HCT116 (cell line): ENCODE data around the gene PRRG4. TPM values are rescaled to one million over a fixed set of nuclear protein-coding genes. Genes with fewer than 3 reads are reported as not detected.

Source experiments
- ATAC-seq: fragments of 200-7000 bp; cut with Tn5 transposase; 2 replicates; pipeline ENCODE4 v1.9.1; 2020; ENCODE audit warnings: mild to moderate bottlenecking, moderate library complexity
- BruUV-seq: library from RNA; stranded (reverse); fragments of 400-500 nt; replicated peaks from 2 replicates; lab custom pipeline; 2021; lab: Mats Ljungman, UMichigan
- CTCF ChIA-PET: fragments of 300-600 bp; sonication (Branson Sonifier 250); formaldehyde crosslinking; loops from one replicate; lab custom pipeline; 2021; ENCODE audit warnings: antibody characterized with exemption; lab: Charles Lee
- POLR2A ChIA-PET: fragments of 300-600, 350-600 bp; sonication (Branson Sonifier 250); formaldehyde crosslinking; loops from one replicate; lab custom pipeline; 2021; ENCODE audit warnings: antibody characterized with exemption; lab: Charles Lee
- RAD21 ChIA-PET, 2 experiments: fragments of 300-600 bp; sonication (Branson Sonifier 250); formaldehyde crosslinking; loops; one replicate each; lab custom pipeline; 2023; ENCODE audit warnings: low total read pairs in 2 of 2; ENCODE audit not compliant: uncharacterized antibody in 2 of 2, unreplicated experiment in 2 of 2, low non-redundant PET in 1 of 2; lab: Charles Lee
- DNase-seq: peaks from one replicate; pipeline ENCODE4 v3.0.0-alpha.2; 2010; ENCODE audit warnings: low read depth, low spot score
- H2AFZ ChIP-seq: fragments of 200-600 bp; shearing (Covaris generic), sonication (generic); 2 replicates; pipeline ENCODE4 v1.6.1; 2017; ENCODE audit warnings: low read depth, mixed run types, mixed read lengths, antibody characterized with exemption, low read length; ENCODE audit not compliant: poor library complexity, severe bottlenecking
- H3K27ac ChIP-seq: 2 replicates; pipeline ENCODE4 v1.5.1; 2012; ENCODE audit warnings: low read depth, low read length
- H3K27me3 ChIP-seq: fragments of 200-600 bp; sonication (generic); 2 replicates; pipeline ENCODE4 v1.6.1; 2016; ENCODE audit warnings: mixed run types, low read length, mixed read lengths; ENCODE audit not compliant: insufficient read depth
- H3K36me3 ChIP-seq, 2 experiments: fragments of 200-500 bp in 1 of 2; fragments of 200-600 bp in 1 of 2; sonication (Bioruptor generic) in 1 of 2; sonication (generic) in 1 of 2; 2 replicates each; pipeline versions ENCODE4 v1.5.1 to v1.6.1; 2014 to 2016; ENCODE audit warnings: low read length in 2 of 2, inconsistent platforms in 1 of 2, mixed read lengths in 1 of 2, mixed run types in 1 of 2; ENCODE audit not compliant: insufficient read depth in 2 of 2, control insufficient read depth in 1 of 2
- H3K4me1 ChIP-seq, 2 experiments: fragments of 200-600 bp in 1 of 2; sonication (generic) in 1 of 2; 2 replicates each; pipeline versions ENCODE4 v1.5.1 to v1.6.1; 2012 to 2017; ENCODE audit warnings: low read length in 2 of 2, inconsistent platforms in 1 of 2, mild to moderate bottlenecking in 1 of 2, mixed read lengths in 1 of 2, mixed run types in 1 of 2, moderate library complexity in 1 of 2; ENCODE audit not compliant: insufficient read depth in 2 of 2, control insufficient read depth in 1 of 2
- H3K4me2 ChIP-seq: fragments of 200-600 bp; sonication (generic); 2 replicates; pipeline ENCODE4 v1.6.1; 2017; ENCODE audit warnings: mixed run types, low read length, mixed read lengths
- H3K4me3 ChIP-seq, 2 experiments: fragments of 200-600 bp in 1 of 2; sonication (generic) in 1 of 2; replicated peaks in 1 of 2; 2 replicates each; pipeline ENCODE4 v1.5.1; 2011 to 2016; ENCODE audit warnings: low read length in 2 of 2, control low read depth in 1 of 2, low read depth in 1 of 2, mild to moderate bottlenecking in 1 of 2, mixed read lengths in 1 of 2, mixed run types in 1 of 2
- H3K79me2 ChIP-seq: fragments of 200-600 bp; sonication (generic); 2 replicates; pipeline ENCODE4 v1.6.1; 2017; ENCODE audit warnings: mild to moderate bottlenecking, mixed run types, low read length, moderate library complexity, mixed read lengths; ENCODE audit not compliant: insufficient read depth
- H3K9ac ChIP-seq: fragments of 200-600 bp; sonication (generic); 2 replicates; pipeline ENCODE4 v1.6.1; 2016; ENCODE audit warnings: low read length, mixed read lengths
- H3K9me2 ChIP-seq: fragments of 200-600 bp; sonication (generic), shearing (Covaris generic); 2 replicates; pipeline ENCODE4 v1.6.1; 2017; ENCODE audit warnings: mixed run types, mild to moderate bottlenecking, moderate library complexity; ENCODE audit not compliant: insufficient read depth
- H3K9me3 ChIP-seq, 2 experiments: fragments of 200-500 bp in 1 of 2; fragments of 200-600 bp in 1 of 2; sonication (Bioruptor generic) in 1 of 2; sonication (generic) in 1 of 2; 2 replicates each; pipeline ENCODE4 v1.6.1; 2014 to 2017; ENCODE audit warnings: low read length in 2 of 2, mixed read lengths in 2 of 2, inconsistent platforms in 1 of 2, low read depth in 1 of 2, mild to moderate bottlenecking in 1 of 2, mixed run types in 1 of 2, moderate library complexity in 1 of 2; ENCODE audit not compliant: control insufficient read depth in 1 of 2, insufficient read depth in 1 of 2
- H4K20me1 ChIP-seq: fragments of 200-600 bp; sonication (generic), shearing (Covaris generic); 2 replicates; pipeline ENCODE4 v1.6.1; 2017; ENCODE audit warnings: mixed run types, mild to moderate bottlenecking, moderate library complexity; ENCODE audit not compliant: insufficient read depth
- CTCF ChIP-seq, 3 experiments: fragments of 200-600 bp in 1 of 3; sonication (generic) in 1 of 3; IDR thresholded peaks in 2 of 3; conservative IDR thresholded peaks in 1 of 3; 2 replicates each; pipeline ENCODE4 v1.5.1; 2012 to 2017; ENCODE audit warnings: low read depth in 2 of 3, low read length in 2 of 3, antibody characterized with exemption in 1 of 3, borderline replicate concordance in 1 of 3, control low read depth in 1 of 3, mild to moderate bottlenecking in 1 of 3, mixed read lengths in 1 of 3, mixed run types in 1 of 3, moderate library complexity in 1 of 3; ENCODE audit not compliant: insufficient read depth in 1 of 3
- EGR1 ChIP-seq: IDR thresholded peaks from 2 replicates; pipeline ENCODE4 v1.6.1; 2012; ENCODE audit warnings: low read depth
- ELF1 ChIP-seq: IDR thresholded peaks from 2 replicates; pipeline ENCODE4 v1.6.1; 2012; ENCODE audit warnings: low read depth, borderline replicate concordance
- EZH2 ChIP-seq: fragments of 200-600 bp; sonication (generic); IDR thresholded peaks from 2 replicates; pipeline ENCODE4 v1.6.1; 2017; ENCODE audit warnings: antibody characterized with exemption, mixed run types
- EZH2phosphoT487 ChIP-seq: fragments of 200-600 bp; IDR thresholded peaks from 2 replicates; pipeline ENCODE4 v1.6.1; 2018; ENCODE audit warnings: antibody characterized with exemption, borderline replicate concordance
- MAX ChIP-seq: IDR thresholded peaks from 2 replicates; pipeline ENCODE4 v1.6.1; 2012
- POLR2A ChIP-seq: IDR thresholded peaks from 2 replicates; pipeline ENCODE4 v1.7.0; 2011; ENCODE audit warnings: borderline replicate concordance; ENCODE audit not compliant: insufficient read depth, insufficient read length; ENCODE audit errors: extremely low read depth
- POLR2AphosphoS5 ChIP-seq: IDR thresholded peaks from 2 replicates; pipeline ENCODE4 v1.6.1; 2011; ENCODE audit warnings: mild to moderate bottlenecking, low read depth, low read length, moderate library complexity
- RAD21 ChIP-seq: IDR thresholded peaks from 2 replicates; pipeline ENCODE4 v1.6.1; 2012; ENCODE audit warnings: low read depth, mild to moderate bottlenecking
- REST ChIP-seq: IDR thresholded peaks from 2 replicates; pipeline ENCODE4 v1.6.1; 2012; ENCODE audit warnings: low read depth
- SP1 ChIP-seq: IDR thresholded peaks from 2 replicates; pipeline ENCODE4 v1.6.1; 2012; ENCODE audit warnings: low read depth
- YY1 ChIP-seq: IDR thresholded peaks from 2 replicates; pipeline ENCODE4 v1.6.1; 2011; ENCODE audit warnings: low read length, low read depth, moderate library complexity, mild to moderate bottlenecking; ENCODE audit not compliant: insufficient replicate concordance; ENCODE audit errors: extremely low read depth
- ZBTB33 ChIP-seq: IDR thresholded peaks from 2 replicates; pipeline ENCODE4 v1.6.1; 2011; ENCODE audit warnings: mild to moderate bottlenecking, low read length, moderate library complexity; ENCODE audit not compliant: insufficient replicate concordance; ENCODE audit errors: extremely low read depth
- ZFX ChIP-seq: fragments of 450-650 bp; IDR thresholded peaks from 2 replicates; pipeline ENCODE4 v1.6.1; 2017
- intact Hi-C: fragments of 100-400 bp; cut with micrococcal nuclease; formaldehyde crosslinking; loops from 2 replicates; pipeline ENCODE4 v1.10.0; 2022
- total RNA-seq: library from RNA; stranded (reverse); gene quantifications from one replicate; pipeline ENCODE4 v1.2.1, GENCODE V29; 2021; ENCODE audit not compliant: unreplicated experiment

PRRG4 gene
- total RNA-seq, 1 experiment from 2014 or later: 5.4 TPM

GRCh38 chr11:32833921-32834320 is 4.2 kb downstream of the PRRG4 start:
- no peaks in the 10 kb centered on the region for H3K9me3 ChIP-seq
- H3K27ac ChIP-seq: no peak overlapping the region
- H3K36me3 ChIP-seq: no peaks in the 10 kb centered on the region
- H3K9ac ChIP-seq: no peak overlapping the region
- no peaks in the 10 kb centered on the region for H3K27me3 ChIP-seq
- DNase-seq (no peak), ATAC-seq (no peak)
- RAD21 ChIA-PET: no interaction called here
- H3K4me1 ChIP-seq: peaks cover 14 to 21% of the 10 kb centered on the region in 2 experiments
- no peak overlapping the region for H2AFZ ChIP-seq
- no TSS peak for BruUV-seq
- POLR2A ChIA-PET: no interaction called here
- H3K4me3 ChIP-seq: no peak overlapping the region
- no peak overlapping the region for H3K4me2 ChIP-seq
- no peaks in the 10 kb centered on the region for H3K79me2 ChIP-seq
- CTCF ChIA-PET: no interaction called here
- intact Hi-C loops: no loop called here
- H4K20me1 ChIP-seq: no peaks in the 10 kb centered on the region
- TF ChIP-seq EZH2: no peak
- no peak for TF ChIP-seq ELF1
- no peak for TF ChIP-seq MAX
- TF ChIP-seq SP1: no peak
- TF ChIP-seq REST: no peak
- no peak for TF ChIP-seq ZFX
- TF ChIP-seq, all 23 proteins: peak for 0
- H3K9me2 ChIP-seq: no peaks in the 10 kb centered on the region

GRCh38 chr11:32836946-32837345 is 7.2 kb downstream of the PRRG4 start:
- H2AFZ ChIP-seq: no peak overlapping the region
- H3K27me3 ChIP-seq: no peaks in the 10 kb centered on the region
- RAD21 ChIA-PET: no interaction called here
- H3K9me3 ChIP-seq: no peaks in the 10 kb centered on the region
- CTCF ChIA-PET: no interaction called here
- H3K4me3 ChIP-seq: no peak overlapping the region
- no peak overlapping the region for H3K9ac ChIP-seq
- H3K36me3 ChIP-seq: no peaks in the 10 kb centered on the region
- H3K9me2 ChIP-seq: no peaks in the 10 kb centered on the region
- no peak overlapping the region for H3K27ac ChIP-seq
- intact Hi-C loops: no loop called here
- no peak overlapping the region for H3K4me2 ChIP-seq
- H3K4me1 ChIP-seq: peaks cover 15 to 16% of the 10 kb centered on the region in 2 experiments
- no peaks in the 10 kb centered on the region for H3K79me2 ChIP-seq
- no peaks in the 10 kb centered on the region for H4K20me1 ChIP-seq
- DNase-seq: no peak
- no TSS peak for BruUV-seq
- no peak for ATAC-seq
- POLR2A ChIA-PET: no interaction called here
- TF ChIP-seq RAD21 (no peak), ZBTB33 (no peak), POLR2A (no peak), POLR2AphosphoS5 (no peak), YY1 (no peak), EZH2phosphoT487 (no peak), EGR1 (no peak), CTCF (IDR thresholded peaks at IDR 0.05 in 2 of 3, conservative IDR thresholded peaks at IDR 0.05 in 1 of 3; ENCODE audit: borderline replicate concordance in 1 of 3, insufficient read depth in 1 of 3, low read depth in 2 of 3, low read length in 2 of 3) (no peak)
